IPS DF 6.9 (cell line): ENCODE measurements around the gene ADGRB3.
"Not testable (repeated sequence)": the region's sequence is repeated elsewhere in the genome, so short reads cannot be mapped to it uniquely, and the experiment has no call there.

ENCODE experiments used
- DNase-seq: peaks from one replicate; pipeline ENCODE4 v3.0.0-alpha.2; 2013; ENCODE audit warnings: low read depth, low spot score
- H3K27ac ChIP-seq: one replicate; pipeline ENCODE4 v1.5.1; 2013; ENCODE audit warnings: low read length, control low read depth
- H3K27me3 ChIP-seq: 2 replicates; pipeline ENCODE4 v1.6.1; 2013; ENCODE audit warnings: mild to moderate bottlenecking, low read length; ENCODE audit not compliant: control insufficient read depth, insufficient read depth
- H3K36me3 ChIP-seq: 2 replicates; pipeline ENCODE4 v1.6.1; 2013; ENCODE audit warnings: low read length; ENCODE audit not compliant: control insufficient read depth, insufficient read depth
- H3K4me1 ChIP-seq: 2 replicates; pipeline ENCODE4 v1.6.1; 2013; ENCODE audit warnings: low read length; ENCODE audit not compliant: control insufficient read depth, insufficient read depth
- H3K4me3 ChIP-seq: 2 replicates; pipeline ENCODE4 v1.5.1; 2013; ENCODE audit warnings: mild to moderate bottlenecking, low read length
- H3K9me3 ChIP-seq: 2 replicates; pipeline ENCODE4 v1.6.1; 2013; ENCODE audit warnings: low read length, inconsistent platforms; ENCODE audit not compliant: control insufficient read depth, insufficient read depth
- WGBS: extraction: QIAGEN DNeasy Blood & Tissue Kit; methylation state at CpG from one replicate; pipeline ENCODE4 v1.1.7; 2013; ENCODE audit warnings: mixed read lengths, missing lambda C conversion rate; ENCODE audit not compliant: insufficient read length, insufficient coverage; 5-methylcytosine and 5-hydroxymethylcytosine counted together

The ADGRB3 gene

GRCh38 chr6:69421269-69421668 is 786.2 kb downstream of the ADGRB3 start:
- Histone ChIP-seq H3K4me1 (no peaks in the 10 kb centered on the region), H3K36me3 (no peaks in the 10 kb centered on the region), H3K4me3 (no peak overlapping the region), H3K27me3 (no peaks in the 10 kb centered on the region), H3K27ac (no peak overlapping the region), H3K9me3 (no peaks in the 10 kb centered on the region)
- no peak for DNase-seq

- Histone ChIP-seq H3K27ac (no peak overlapping the region), H3K27me3 (no peaks in the 10 kb centered on the region), H3K9me3 (no peaks in the 10 kb centered on the region), H3K4me1 (no peaks in the 10 kb centered on the region), H3K36me3 (no peaks in the 10 kb centered on the region), H3K4me3 (no peak overlapping the region)
- WGBS: no CpG with 5 or more reads among the region's 1 CpG
- DNase-seq: no peak
Observed at GRCh38 chr6:69422020-69422419, 786.9 kb downstream of the ADGRB3 start.

GRCh38 chr6:69422475-69422874 is 787.4 kb downstream of the ADGRB3 start:
- no CpG with 5 or more reads among the region's 3 CpGs for WGBS
- Histone ChIP-seq H3K27ac (no peak overlapping the region), H3K36me3 (no peaks in the 10 kb centered on the region), H3K27me3 (no peaks in the 10 kb centered on the region), H3K4me3 (no peak overlapping the region), H3K9me3 (no peaks in the 10 kb centered on the region), H3K4me1 (no peaks in the 10 kb centered on the region)
- DNase-seq: no peak

DNA sequence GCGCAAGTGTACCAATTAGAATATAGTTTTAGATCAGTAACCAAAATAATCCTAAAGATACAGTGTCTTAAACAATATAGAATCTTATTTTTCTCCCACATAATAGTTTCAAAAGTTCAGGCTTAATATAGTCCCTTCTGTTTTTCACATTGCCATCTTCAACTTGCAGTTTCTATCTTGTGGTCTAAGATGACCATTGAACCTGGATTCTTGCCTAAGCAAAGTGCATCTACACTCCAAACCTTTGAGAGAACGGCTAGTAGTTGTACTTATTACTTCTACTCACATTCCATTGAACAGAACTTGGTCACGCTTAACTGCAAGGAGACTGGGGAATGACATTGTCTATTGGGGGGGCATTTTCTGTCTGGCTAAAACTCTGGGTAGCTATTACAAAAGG is 788.7 kb downstream of the ADGRB3 start:
- Histone ChIP-seq H3K9me3 (no peaks in the 10 kb centered on the region), H3K4me1 (no peaks in the 10 kb centered on the region), H3K4me3 (no peak overlapping the region), H3K36me3 (no peaks in the 10 kb centered on the region), H3K27me3 (no peaks in the 10 kb centered on the region), H3K27ac (no peak overlapping the region)
- no peak for DNase-seq
- no CpG with 5 or more reads among the region's 3 CpGs for WGBS

- Histone ChIP-seq H3K4me3 (no peak overlapping the region), H3K27ac (no peak overlapping the region), H3K9me3 (no peaks in the 10 kb centered on the region), H3K27me3 (no peaks in the 10 kb centered on the region), H3K36me3 (no peaks in the 10 kb centered on the region), H3K4me1 (no peaks in the 10 kb centered on the region)
- no peak for DNase-seq
- WGBS: no CpG with 5 or more reads among the region's 3 CpGs
Observed at GRCh38 chr6:69424581-69424980, 789.5 kb downstream of the ADGRB3 start.

- Histone ChIP-seq H3K4me3 (no peak overlapping the region), H3K27ac (no peak overlapping the region), H3K36me3 (no peaks in the 10 kb centered on the region), H3K27me3 (no peaks in the 10 kb centered on the region), H3K4me1 (no peaks in the 10 kb centered on the region), H3K9me3 (no peaks in the 10 kb centered on the region)
- DNase-seq: no peak
- no CpG with 5 or more reads among the region's 5 CpGs for WGBS
Observed at GRCh38 chr6:69427882-69428281, 792.8 kb downstream of the ADGRB3 start.

GRCh38 chr6:69432168-69432567 is 797.1 kb downstream of the ADGRB3 start:
- WGBS: 100% methylated on average over 3 of the region's 19 CpGs
- not testable (repeated sequence) for H3K4me1 ChIP-seq, DNase-seq, H3K9me3 ChIP-seq, H3K27me3 ChIP-seq, H3K4me3 ChIP-seq, H3K36me3 ChIP-seq, H3K27ac ChIP-seq

DNA sequence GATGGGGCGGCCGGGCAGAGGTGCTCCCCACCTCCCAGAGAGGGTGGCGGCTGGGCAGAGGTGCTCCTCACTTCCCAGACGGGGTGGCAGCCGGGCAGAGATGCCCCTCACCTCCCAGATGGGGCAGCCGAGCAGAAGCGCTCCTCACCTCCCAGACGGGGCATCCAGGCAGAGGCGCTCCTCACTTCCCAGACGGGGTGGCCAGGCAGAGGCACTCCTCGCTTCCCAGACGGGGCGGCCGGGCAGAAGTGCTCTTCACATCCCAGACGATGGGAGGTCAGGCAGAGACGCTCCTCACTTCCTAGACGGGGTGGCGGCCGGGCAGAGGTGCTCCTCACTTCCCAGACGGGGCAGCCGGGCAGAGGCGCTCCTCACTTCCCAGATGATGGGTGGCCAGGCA is 798.0 kb downstream of the ADGRB3 start:
- H3K4me1 ChIP-seq, H3K27me3 ChIP-seq, H3K9me3 ChIP-seq, H3K4me3 ChIP-seq, H3K27ac ChIP-seq, H3K36me3 ChIP-seq, DNase-seq: not testable (repeated sequence)
- WGBS: no CpG with 5 or more reads among the region's 22 CpGs

GRCh38 chr6:69438113-69438512 is 803.0 kb downstream of the ADGRB3 start:
- Histone ChIP-seq H3K4me3 (no peak overlapping the region), H3K36me3 (no peaks in the 10 kb centered on the region), H3K4me1 (no peaks in the 10 kb centered on the region), H3K27me3 (no peaks in the 10 kb centered on the region), H3K9me3 (no peaks in the 10 kb centered on the region), H3K27ac (no peak overlapping the region)
- WGBS: no CpG with 5 or more reads among the region's 2 CpGs
- no peak for DNase-seq
